ENCODE results near the gene CERS6. TPM values are rescaled to one million over a fixed set of nuclear protein-coding genes. Genes with fewer than 3 reads are reported as not detected.

The CERS6 gene
- total RNA-seq, 1 donor from 2014 or later = 30.8 TPM

GRCh38 chr2:168552450-168552856 is 96.4 kb downstream of the CERS6 start:
- H3K36me3 Mint-ChIP-seq (ENCODE audit: low read depth) = peaks cover 6% of the 10 kb centered on the region
- peaks cover 9% of the 10 kb centered on the region for H3K4me1 Mint-ChIP-seq (ENCODE audit: low read depth)
- no peak overlapping the region for H3K27ac Mint-ChIP-seq (ENCODE audit: unreplicated experiment)
- no peak overlapping the region for H3K4me3 Mint-ChIP-seq (ENCODE audit: unreplicated experiment)
- no peaks in the 10 kb centered on the region for H3K27me3 Mint-ChIP-seq (ENCODE audit: low read depth)
- TF ChIP-seq CTCF (IDR thresholded peaks at IDR 0.05) = no peak
- DNase-seq (ENCODE audit: low spot score) = no peak
- H3K9me3 Mint-ChIP-seq (ENCODE audit: low read depth) = no peaks in the 10 kb centered on the region

GRCh38 chr2:168555283-168555682 is 99.2 kb downstream of the CERS6 start:
- Mint-ChIP-seq H3K36me3 (ENCODE audit: low read depth) (peaks cover 2% of the 10 kb centered on the region), H3K9me3 (ENCODE audit: low read depth) (no peaks in the 10 kb centered on the region), H3K4me3 (ENCODE audit: unreplicated experiment) (no peak overlapping the region), H3K27ac (ENCODE audit: unreplicated experiment) (no peak overlapping the region), H3K27me3 (ENCODE audit: low read depth) (no peaks in the 10 kb centered on the region), H3K4me1 (ENCODE audit: low read depth) (peaks cover 17% of the 10 kb centered on the region)
- no peak for DNase-seq (ENCODE audit: low spot score)
- no peak for TF ChIP-seq CTCF (IDR thresholded peaks at IDR 0.05)

- Mint-ChIP-seq H3K4me1 (ENCODE audit: low read depth) (peaks cover 15% of the 10 kb centered on the region), H3K9me3 (ENCODE audit: low read depth) (no peaks in the 10 kb centered on the region), H3K27ac (ENCODE audit: unreplicated experiment) (no peak overlapping the region), H3K4me3 (ENCODE audit: unreplicated experiment) (no peak overlapping the region), H3K36me3 (ENCODE audit: low read depth) (peaks cover 7% of the 10 kb centered on the region), H3K27me3 (ENCODE audit: low read depth) (no peaks in the 10 kb centered on the region)
- no peak for DNase-seq (ENCODE audit: low spot score)
- no peak for TF ChIP-seq CTCF (IDR thresholded peaks at IDR 0.05)
These were observed 103.1 kb downstream of the CERS6 start for GRCh38 chr2:168559187-168559586.

GRCh38 chr2:168560817-168561499 is 104.9 kb downstream of the CERS6 start:
- DNase-seq (ENCODE audit: low spot score) = no peak
- Mint-ChIP-seq H3K27me3 (ENCODE audit: low read depth) (no peaks in the 10 kb centered on the region), H3K9me3 (ENCODE audit: low read depth) (no peaks in the 10 kb centered on the region), H3K27ac (ENCODE audit: unreplicated experiment) (no peak overlapping the region), H3K4me1 (ENCODE audit: low read depth) (peaks cover 24% of the 10 kb centered on the region), H3K4me3 (ENCODE audit: unreplicated experiment) (no peak overlapping the region), H3K36me3 (ENCODE audit: low read depth) (peaks cover 7% of the 10 kb centered on the region)
- no peak for TF ChIP-seq CTCF (IDR thresholded peaks at IDR 0.05)

- DNase-seq (ENCODE audit: low spot score) = no peak
- no peak for TF ChIP-seq CTCF (IDR thresholded peaks at IDR 0.05)
- H3K27me3 Mint-ChIP-seq (ENCODE audit: low read depth) = no peaks in the 10 kb centered on the region
- peaks cover 7% of the 10 kb centered on the region for H3K36me3 Mint-ChIP-seq (ENCODE audit: low read depth)
- peaks cover 25% of the 10 kb centered on the region for H3K4me1 Mint-ChIP-seq (ENCODE audit: low read depth)
- no peak overlapping the region for H3K4me3 Mint-ChIP-seq (ENCODE audit: unreplicated experiment)
- no peak overlapping the region for H3K27ac Mint-ChIP-seq (ENCODE audit: unreplicated experiment)
- H3K9me3 Mint-ChIP-seq (ENCODE audit: low read depth) = no peaks in the 10 kb centered on the region
These were observed 105.9 kb downstream of the CERS6 start for GRCh38 chr2:168561991-168562390.
